DOHH2 (cell line): Measurements from ENCODE around the gene RNF19B.

Experiments
- H3F3A ChIP-seq: fragments of 200-600 bp; sonication (generic), shearing (Covaris generic); 2 replicates; pipeline ENCODE4 v1.6.0; 2016; ENCODE audit warnings: antibody characterized with exemption, mild to moderate bottlenecking; ENCODE audit not compliant: control insufficient read depth, insufficient read depth
- H3K27ac ChIP-seq: fragments of 200-600 bp; sonication (generic); 2 replicates; pipeline ENCODE4 v1.5.1; 2014; ENCODE audit warnings: low read depth, mild to moderate bottlenecking, low read length, moderate library complexity
- H3K27me3 ChIP-seq: fragments of 200-600 bp; sonication (generic); 2 replicates; pipeline ENCODE4 v1.6.1; 2014; ENCODE audit warnings: mild to moderate bottlenecking, low read length, mixed read lengths; ENCODE audit not compliant: control insufficient read depth
- H3K36me3 ChIP-seq: fragments of 200-600 bp; sonication (generic); 2 replicates; pipeline ENCODE4 v1.6.1; 2014; ENCODE audit warnings: mild to moderate bottlenecking, low read length, moderate library complexity, mixed read lengths; ENCODE audit not compliant: control insufficient read depth
- H3K4me1 ChIP-seq: fragments of 200-600 bp; sonication (generic); 2 replicates; pipeline ENCODE4 v1.6.1; 2014; ENCODE audit warnings: mild to moderate bottlenecking, low read length, mixed read lengths; ENCODE audit not compliant: control insufficient read depth
- H3K4me2 ChIP-seq: fragments of 200-600 bp; sonication (generic); 2 replicates; pipeline ENCODE4 v1.6.0; 2014; ENCODE audit warnings: mild to moderate bottlenecking, low read length, moderate library complexity
- H3K4me3 ChIP-seq: fragments of 200-600 bp; sonication (generic); 2 replicates; pipeline ENCODE4 v1.5.1; 2014; ENCODE audit warnings: mild to moderate bottlenecking, low read length, mixed read lengths
- H3K79me2 ChIP-seq: fragments of 200-600 bp; sonication (generic); 2 replicates; pipeline ENCODE4 v1.6.1; 2014; ENCODE audit warnings: mild to moderate bottlenecking, low read length, mixed read lengths; ENCODE audit not compliant: control insufficient read depth
- H3K9me2 ChIP-seq: fragments of 200-600 bp; sonication (generic); replicated peaks from 2 replicates; pipeline ENCODE4 v1.6.1; 2014; ENCODE audit warnings: mild to moderate bottlenecking, low read length, mixed read lengths; ENCODE audit not compliant: control insufficient read depth
- H3K9me3 ChIP-seq: fragments of 200-600 bp; sonication (generic); 2 replicates; pipeline ENCODE4 v1.6.1; 2014; ENCODE audit warnings: antibody characterized with exemption, low read length, mixed read lengths; ENCODE audit not compliant: control insufficient read depth, insufficient read depth
- H4K20me1 ChIP-seq: fragments of 200-600 bp; sonication (generic); 2 replicates; pipeline ENCODE4 v1.6.0; 2014; ENCODE audit warnings: low read depth, mild to moderate bottlenecking, antibody characterized with exemption, low read length, moderate library complexity; ENCODE audit not compliant: control insufficient read depth, insufficient read depth
- CTCF ChIP-seq: fragments of 200-600 bp; sonication (generic); IDR thresholded peaks from one replicate; pipeline ENCODE4 v1.5.1; 2014; ENCODE audit warnings: antibody characterized with exemption, mild to moderate bottlenecking, low read depth, low read length; ENCODE audit not compliant: poor library complexity, severe bottlenecking
- EZH2phosphoT487 ChIP-seq: fragments of 200-600 bp; sonication (generic); IDR thresholded peaks from 2 replicates; pipeline ENCODE4 v1.6.1; 2017; ENCODE audit warnings: borderline replicate concordance, mild to moderate bottlenecking, antibody characterized with exemption, low read length, moderate library complexity, mixed read lengths

RNF19B gene

GRCh38 chr1:32900956-32901822 lies 63.4 kb downstream of the RNF19B start, which contains the start of gene TMEM54:
TMEM54 (minus strand) TSS chr1:32901389; CDS start chr1:32901238, 151 bp downstream.
- H3K27me3 ChIP-seq, result peaks cover 57% of the 10 kb centered on the region
- no peak within 1 kb of the TSS for H3K27ac ChIP-seq
- H3K4me1 ChIP-seq, result peaks cover 8% of the 10 kb centered on the region
- no peaks in the 10 kb centered on the region for H3K36me3 ChIP-seq
- TF ChIP-seq EZH2phosphoT487 (no peak), CTCF (no peak)
- no peaks in the 10 kb centered on the region for H3K79me2 ChIP-seq
- peak within 1 kb of the TSS; percentile 51 for H3K4me2 ChIP-seq
- H3F3A ChIP-seq, result no peaks in the 10 kb centered on the region
- peak within 1 kb of the TSS; percentile 54 for H3K4me3 ChIP-seq
- H4K20me1 ChIP-seq, result no peaks in the 10 kb centered on the region
- no peaks in the 10 kb centered on the region for H3K9me3 ChIP-seq
- H3K9me2 ChIP-seq, result no peaks in the 10 kb centered on the region

GRCh38 chr1:32900371-32900955 lies 64.1 kb downstream of the RNF19B start:
- Histone ChIP-seq H3K4me1 (peaks cover 8% of the 10 kb centered on the region), H3K4me2 (peak overlapping the region; percentile 51), H4K20me1 (no peaks in the 10 kb centered on the region), H3K9me2 (no peaks in the 10 kb centered on the region), H3K36me3 (no peaks in the 10 kb centered on the region), H3K27me3 (peaks cover 57% of the 10 kb centered on the region), H3K79me2 (no peaks in the 10 kb centered on the region), H3K9me3 (no peaks in the 10 kb centered on the region), H3F3A (no peaks in the 10 kb centered on the region), H3K27ac (no peak overlapping the region), H3K4me3 (peak overlapping the region; percentile 54)
- TF ChIP-seq CTCF (no peak), EZH2phosphoT487 (peak; percentile 79; the same call in 1 of the 2 replicates)

GRCh38 chr1:32899586-32900296 lies 64.9 kb downstream of the RNF19B start:
- no peak overlapping the region for H3K27ac ChIP-seq
- H3F3A ChIP-seq, result no peaks in the 10 kb centered on the region
- H3K9me3 ChIP-seq, result no peaks in the 10 kb centered on the region
- H4K20me1 ChIP-seq, result no peaks in the 10 kb centered on the region
- no peaks in the 10 kb centered on the region for H3K9me2 ChIP-seq
- peaks cover 57% of the 10 kb centered on the region for H3K27me3 ChIP-seq
- no peaks in the 10 kb centered on the region for H3K79me2 ChIP-seq
- H3K36me3 ChIP-seq, result no peaks in the 10 kb centered on the region
- H3K4me1 ChIP-seq, result peaks cover 8% of the 10 kb centered on the region
- TF ChIP-seq EZH2phosphoT487, result no peak
- TF ChIP-seq CTCF, result no peak
- H3K4me2 ChIP-seq, result no peak overlapping the region
- H3K4me3 ChIP-seq, result no peak overlapping the region
